A673 (cell line): ENCODE measurements around the gene METTL1.

Experiments
- EZH2 ChIP-seq: fragments of 200-600 bp; sonication (generic); IDR thresholded peaks from 2 replicates; pipeline ENCODE4 v1.6.1; 2017; ENCODE audit warnings: borderline replicate concordance, low read depth, mild to moderate bottlenecking, mixed read lengths, antibody characterized with exemption, low read length; ENCODE audit not compliant: poor library complexity, severe bottlenecking
- TF ChIP-seq, protein P1 (sequence below): fragments of 300-800, 200-600 bp; sonication (generic); conservative IDR thresholded peaks from 2 replicates; pipeline ENCODE4 v1.5.1; 2017; ENCODE audit warnings: low read depth, mild to moderate bottlenecking, antibody characterized with exemption, low read length, moderate library complexity, mixed read lengths

DNA sequence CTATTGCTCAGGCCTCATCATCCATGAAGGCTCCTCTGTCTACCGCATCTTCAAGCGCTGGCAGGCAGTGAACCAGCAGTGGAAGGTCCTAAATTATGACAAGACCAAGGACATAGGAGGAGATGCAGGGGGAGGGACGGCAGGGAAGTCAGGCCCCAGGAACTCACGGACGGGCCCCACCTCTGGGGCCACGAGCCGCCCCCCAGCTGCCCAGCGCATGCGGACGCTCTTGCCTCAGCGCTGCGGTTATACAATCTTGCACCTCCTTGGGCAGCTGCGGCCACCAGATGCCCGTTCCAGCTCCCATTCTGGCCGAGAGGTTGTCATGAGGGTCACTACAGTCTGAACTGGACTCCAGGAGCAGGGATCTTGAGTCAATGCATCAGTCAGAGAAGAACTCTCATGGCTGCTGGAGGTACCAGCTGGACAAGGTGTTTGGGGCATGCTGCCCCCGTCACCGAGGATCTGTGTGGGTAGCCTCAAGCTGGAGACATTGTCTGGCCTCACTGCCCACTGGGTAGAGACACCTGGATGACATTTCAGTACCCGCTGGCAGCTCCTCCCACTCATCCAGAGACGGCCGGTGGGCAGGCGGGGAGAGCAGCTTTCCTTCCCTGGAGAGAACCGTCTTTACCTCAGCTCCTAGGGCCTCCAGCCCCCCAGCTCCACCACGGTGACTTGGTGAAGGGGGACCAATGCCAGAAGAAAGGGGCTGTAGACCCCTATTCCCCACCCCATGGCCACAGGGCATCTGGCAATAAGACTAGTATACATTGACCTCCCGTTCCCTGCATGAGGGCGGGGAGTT, 13.1 kb downstream of the METTL1 start:
- TF ChIP-seq, protein P1, sequence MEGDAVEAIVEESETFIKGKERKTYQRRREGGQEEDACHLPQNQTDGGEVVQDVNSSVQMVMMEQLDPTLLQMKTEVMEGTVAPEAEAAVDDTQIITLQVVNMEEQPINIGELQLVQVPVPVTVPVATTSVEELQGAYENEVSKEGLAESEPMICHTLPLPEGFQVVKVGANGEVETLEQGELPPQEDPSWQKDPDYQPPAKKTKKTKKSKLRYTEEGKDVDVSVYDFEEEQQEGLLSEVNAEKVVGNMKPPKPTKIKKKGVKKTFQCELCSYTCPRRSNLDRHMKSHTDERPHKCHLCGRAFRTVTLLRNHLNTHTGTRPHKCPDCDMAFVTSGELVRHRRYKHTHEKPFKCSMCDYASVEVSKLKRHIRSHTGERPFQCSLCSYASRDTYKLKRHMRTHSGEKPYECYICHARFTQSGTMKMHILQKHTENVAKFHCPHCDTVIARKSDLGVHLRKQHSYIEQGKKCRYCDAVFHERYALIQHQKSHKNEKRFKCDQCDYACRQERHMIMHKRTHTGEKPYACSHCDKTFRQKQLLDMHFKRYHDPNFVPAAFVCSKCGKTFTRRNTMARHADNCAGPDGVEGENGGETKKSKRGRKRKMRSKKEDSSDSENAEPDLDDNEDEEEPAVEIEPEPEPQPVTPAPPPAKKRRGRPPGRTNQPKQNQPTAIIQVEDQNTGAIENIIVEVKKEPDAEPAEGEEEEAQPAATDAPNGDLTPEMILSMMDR = no peak
- no peak for TF ChIP-seq EZH2
